Measurements from ENCODE around the gene ORC3.
"Not testable (repeated sequence)": the region's sequence is repeated elsewhere in the genome, so short reads cannot be mapped to it uniquely, and the experiment has no call there.

ORC3 gene

GRCh38 chr6:87700397-87701343 is 110.7 kb downstream of the ORC3 start:
- DNase-seq = peak; percentile 23

GRCh38 chr6:87701344-87701675 is 111.4 kb downstream of the ORC3 start:
- DNase-seq = no peak

- peak; percentile 94 for DNase-seq
These were observed 112.0 kb downstream of the ORC3 start, which contains the start of gene AKIRIN2 for GRCh38 chr6:87701676-87702588. TSS of gene AKIRIN2 (minus strand) at chr6:87702233. CDS start at chr6:87701684, 549 bp downstream.

- no peak for DNase-seq
These were observed 112.6 kb downstream of the ORC3 start for GRCh38 chr6:87702589-87702945.

GRCh38 chr6:87703039-87703438 is 113.1 kb downstream of the ORC3 start:
- not testable (repeated sequence) for DNase-seq

DNA sequence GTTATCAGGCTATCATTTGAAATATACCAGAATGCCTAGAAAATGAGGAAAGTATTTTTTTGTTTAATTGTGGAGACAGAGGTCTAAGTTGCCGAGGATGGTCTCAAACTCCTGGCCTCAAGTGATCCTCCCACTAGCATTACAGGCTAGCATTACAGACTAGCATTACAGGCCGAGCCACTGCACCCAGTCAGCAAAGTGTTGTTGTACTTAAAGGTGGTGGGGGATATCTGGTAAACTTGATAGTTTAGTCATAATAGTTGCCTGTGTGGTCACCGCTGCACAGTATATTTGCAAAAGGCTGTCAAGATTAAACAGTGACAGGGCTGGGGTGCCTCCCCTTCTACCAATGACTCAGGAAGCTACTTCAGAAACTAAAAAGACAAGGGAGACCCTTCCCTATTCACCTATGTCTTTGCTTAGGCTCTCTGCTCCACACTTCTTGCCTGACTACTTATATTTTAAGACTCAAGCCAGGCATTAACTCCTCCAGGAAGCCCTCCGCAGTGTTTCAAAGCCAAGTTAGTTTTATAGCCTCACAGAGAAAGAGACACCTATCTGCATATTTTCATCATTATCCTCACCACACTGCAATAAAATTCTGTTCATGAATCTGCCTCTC is 115.2 kb downstream of the ORC3 start:
- DNase-seq = no peak

GRCh38 chr6:87706187-87706966 is 116.4 kb downstream of the ORC3 start:
- no peak for DNase-seq

- DNase-seq = not testable (repeated sequence)
These were observed 118.9 kb downstream of the ORC3 start for GRCh38 chr6:87708581-87709427.

GRCh38 chr6:87710090-87710489 is 120.2 kb downstream of the ORC3 start:
- no peak for DNase-seq

DNA sequence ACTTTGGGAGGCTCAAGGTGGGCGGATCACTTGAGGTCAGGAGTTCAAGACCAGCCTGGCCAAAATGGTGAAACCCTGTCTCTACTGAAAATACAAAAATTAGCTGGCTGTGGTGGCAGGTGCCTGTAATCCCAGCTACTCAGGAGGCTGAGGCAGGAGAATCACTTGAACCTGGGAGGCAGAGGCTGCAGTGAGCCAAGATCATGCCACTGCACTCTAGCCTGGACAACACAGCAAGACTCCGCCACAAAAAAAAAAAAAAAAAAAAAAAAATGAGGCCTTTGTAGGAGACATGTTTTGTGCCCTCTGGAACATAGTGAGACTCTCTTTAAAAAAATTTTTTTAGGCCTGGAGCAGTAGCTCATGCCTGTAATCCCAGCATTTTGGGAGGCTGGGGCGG is 122.8 kb downstream of the ORC3 start:
- not testable (repeated sequence) for DNase-seq

GRCh38 chr6:87714093-87714842 is 124.3 kb downstream of the ORC3 start:
- DNase-seq = no peak

All from NCI-H1048 (cell line).